Tibial nerve (tissue), 4 donors: ENCODE results near the gene KLHL5.

Experiments
- CTCF ChIP-seq, 5 experiments: fragments of 200-600 bp in 3 of 5; fragments of 450-650 bp in 2 of 5; sonication (generic) in 3 of 5; IDR thresholded peaks; one replicate each; pipeline ENCODE4 v1.5.1; 2016 to 2019; ENCODE audit warnings: antibody characterized with exemption in 5 of 5, mild to moderate bottlenecking in 3 of 5, moderate library complexity in 2 of 5
- EP300 ChIP-seq, 2 donors: sonication (generic); formaldehyde crosslinking; IDR thresholded peaks; one replicate each; pipeline ENCODE4 v1.6.1; 2017; ENCODE audit warnings: antibody characterized with exemption in 2 of 2, mild to moderate bottlenecking in 1 of 2
- POLR2A ChIP-seq, 2 donors: fragments of 450-650 bp; IDR thresholded peaks; one replicate each; pipeline ENCODE4 v1.6.1; 2017; ENCODE audit warnings: antibody characterized with exemption in 2 of 2, mild to moderate bottlenecking in 2 of 2, moderate library complexity in 2 of 2

- no peak for TF ChIP-seq CTCF (IDR thresholded peaks at IDR 0.05)
- no peak for TF ChIP-seq EP300 (IDR thresholded peaks at IDR 0.05)
- TF ChIP-seq POLR2A (IDR thresholded peaks at IDR 0.05): no peak
Observed at GRCh38 chr4:39078829-39079228, 16.8 kb downstream of the KLHL5 start.
